ENCODE measurements around the gene DGKG.

Gene DGKG

DNA sequence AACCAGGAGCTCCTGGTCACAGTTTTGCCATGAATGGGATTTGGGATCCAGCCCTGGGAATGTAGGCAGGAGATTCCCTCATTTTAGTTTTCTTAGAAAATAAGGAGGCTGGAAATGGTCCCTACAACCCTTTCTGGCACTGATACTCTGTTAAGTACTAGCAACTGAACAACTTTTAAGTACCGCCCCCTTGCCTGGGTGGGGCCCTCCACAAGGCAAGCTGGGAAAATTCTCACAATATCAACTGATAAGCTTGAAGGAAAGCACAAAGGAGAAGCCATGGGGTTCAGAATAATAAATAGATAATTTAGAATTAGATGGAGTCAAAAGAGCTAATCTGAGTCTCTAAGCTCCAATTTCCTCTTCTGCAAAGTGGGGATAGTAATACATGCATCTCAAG, 4.2 kb upstream of the DGKG start:
- DNase-seq: no peak

DNA sequence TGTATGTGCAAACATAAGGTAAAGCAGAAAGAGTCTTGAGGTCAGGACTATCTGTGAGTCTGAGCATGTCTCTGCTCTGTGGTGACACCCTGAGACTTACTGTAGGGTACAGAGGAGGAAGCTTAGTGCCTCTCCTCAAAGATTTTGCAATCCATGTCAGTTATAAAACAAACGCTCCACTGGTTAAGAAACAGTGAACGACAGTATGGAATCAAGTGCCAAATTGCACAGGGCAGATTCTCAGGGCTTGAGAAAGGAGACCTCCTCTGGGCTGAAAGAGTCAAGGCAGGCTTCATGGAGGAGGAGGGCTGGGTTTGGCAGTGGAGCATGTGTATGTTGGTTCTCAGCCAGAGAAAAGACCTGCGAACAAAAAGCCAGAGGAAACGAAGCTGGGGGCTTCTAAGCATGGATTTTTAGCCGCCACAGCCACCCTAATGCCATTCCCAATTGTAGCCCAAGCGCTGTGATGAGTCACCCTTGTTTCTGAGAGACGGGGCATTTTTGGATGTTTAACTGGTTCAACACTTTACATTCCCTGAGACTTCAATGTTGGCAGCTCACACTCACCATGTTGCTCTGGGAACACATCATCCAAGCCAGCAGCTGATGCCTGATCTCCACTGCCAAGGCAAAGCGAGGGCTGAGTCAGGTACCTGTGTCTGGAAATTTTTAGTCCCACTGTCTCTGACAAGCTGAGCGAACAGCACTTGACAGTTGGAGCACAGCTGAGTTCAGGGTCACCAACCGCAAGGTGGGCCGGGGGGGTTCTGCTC, 3.4 kb upstream of the DGKG start:
- no peak for DNase-seq

DNA sequence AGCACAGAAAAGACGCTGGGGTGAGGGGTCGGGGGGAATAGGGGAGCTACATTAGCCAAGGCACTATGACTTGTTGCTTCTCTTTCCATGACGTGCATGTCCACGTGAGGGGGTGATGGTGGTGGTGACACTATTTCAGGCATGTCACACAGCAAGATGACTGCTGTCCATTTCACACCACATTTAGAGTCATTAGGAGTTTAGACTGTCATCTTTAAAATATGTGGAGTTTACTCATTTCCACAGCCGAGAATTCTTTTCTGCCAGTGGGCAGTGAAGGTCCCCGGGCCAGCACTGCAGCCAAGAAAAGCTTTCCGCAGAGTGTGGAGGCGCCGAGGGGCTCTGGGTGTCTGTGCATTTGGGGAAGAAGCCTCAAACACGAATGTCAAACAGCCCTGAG, 954 bp upstream of the DGKG start:
- no peak for DNase-seq

DNA sequence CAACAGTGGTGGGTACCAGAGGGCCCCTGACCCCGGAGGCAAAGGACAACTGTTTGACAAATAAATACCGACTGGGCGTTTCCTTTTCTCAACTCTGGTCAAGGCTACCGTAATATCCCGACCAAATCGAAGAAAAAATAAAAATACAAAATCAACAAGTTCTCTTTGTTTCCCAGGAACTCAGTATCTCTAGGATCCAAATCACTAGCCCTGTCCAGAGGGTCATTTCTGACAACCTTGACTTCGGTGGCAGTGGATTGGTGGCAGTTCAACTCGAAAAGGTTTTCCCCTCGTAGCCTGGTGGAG, 456 bp upstream of the DGKG start:
- DNase-seq: no peak

DNA sequence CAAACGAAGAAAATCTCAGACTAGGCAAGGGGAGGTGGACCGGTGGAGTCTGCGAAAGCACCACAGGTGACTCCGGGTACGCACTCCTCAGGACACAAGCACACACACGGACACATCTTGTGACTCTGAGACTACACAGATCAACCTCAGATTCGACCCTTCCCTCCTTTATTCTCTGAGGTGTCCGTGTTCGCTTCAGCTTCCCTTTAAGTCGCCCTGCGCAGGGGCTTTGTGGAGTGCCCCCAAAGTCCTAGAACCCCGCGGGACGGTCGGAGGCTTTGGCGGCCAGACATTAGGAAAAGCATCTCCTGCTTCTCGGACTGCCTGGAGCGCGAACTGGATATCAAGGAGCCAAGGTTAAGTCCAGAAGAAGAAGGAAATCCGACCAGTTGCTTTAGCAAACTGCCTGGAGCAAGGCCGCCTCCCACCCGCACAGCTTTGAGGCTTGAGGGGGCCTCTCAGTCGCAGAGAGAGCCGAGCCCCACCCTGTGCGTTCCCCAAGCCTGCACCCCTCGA, 730 bp downstream of the DGKG start:
- DNase-seq: no peak

DNA sequence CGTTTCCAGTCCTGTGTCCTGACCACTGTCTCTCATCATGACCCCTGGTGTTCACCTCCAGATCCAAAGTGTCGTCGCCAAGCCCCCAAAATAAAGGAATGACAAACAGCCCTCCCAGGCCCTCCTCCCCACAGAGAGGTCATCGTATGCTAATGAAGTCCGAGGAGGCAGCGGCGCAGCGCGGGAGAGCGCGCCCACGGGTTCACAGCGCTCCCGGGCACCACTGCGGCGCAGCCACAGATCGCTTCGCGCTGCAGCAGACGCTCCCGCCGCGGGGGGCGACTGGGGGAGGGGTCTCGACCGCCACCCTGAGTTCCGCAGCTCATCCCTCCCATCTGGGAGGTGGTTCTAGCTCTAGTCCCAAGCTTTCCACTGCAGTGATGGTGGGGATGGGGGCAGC, 1.3 kb downstream of the DGKG start:
- no peak for DNase-seq

DNA sequence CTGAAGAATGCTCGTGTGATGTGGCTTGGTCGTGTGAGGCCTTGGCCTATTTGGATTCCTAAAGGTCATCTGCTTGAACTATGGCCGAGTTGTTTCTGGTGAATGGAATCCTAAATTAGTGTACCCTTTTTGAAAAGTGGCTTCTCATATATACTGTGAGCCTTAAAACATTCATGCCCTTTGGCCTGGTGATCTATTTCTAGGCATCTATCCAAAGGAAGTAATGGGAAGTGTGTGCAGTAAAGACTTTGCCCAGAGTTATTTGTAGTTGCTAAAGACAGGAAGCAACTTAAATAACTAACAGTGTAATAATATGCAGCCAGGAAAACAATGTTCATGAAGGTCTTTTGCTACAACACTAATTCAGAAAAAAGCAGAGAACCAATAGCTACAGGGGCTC, 3.0 kb downstream of the DGKG start:
- no peak for DNase-seq

DNA sequence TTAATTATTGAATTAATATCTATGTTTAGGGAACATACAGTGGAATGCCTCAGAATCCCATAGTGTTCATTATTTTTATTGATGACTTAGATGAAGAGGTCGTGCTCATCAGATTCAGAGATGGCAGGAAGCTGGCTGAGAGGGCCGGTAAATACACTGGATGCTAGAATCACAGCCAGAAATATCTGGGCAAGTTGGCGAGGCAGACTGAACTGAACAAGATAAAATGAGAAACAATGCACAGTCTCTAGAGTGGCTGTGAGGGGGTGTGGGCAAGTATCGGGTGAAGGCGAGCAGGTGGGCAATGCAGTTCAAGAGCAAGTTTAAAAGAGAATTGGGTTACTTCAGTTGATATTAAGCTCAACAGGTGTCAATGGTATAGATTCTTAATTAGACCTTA, 5.9 kb downstream of the DGKG start:
- DNase-seq: no peak

DNA sequence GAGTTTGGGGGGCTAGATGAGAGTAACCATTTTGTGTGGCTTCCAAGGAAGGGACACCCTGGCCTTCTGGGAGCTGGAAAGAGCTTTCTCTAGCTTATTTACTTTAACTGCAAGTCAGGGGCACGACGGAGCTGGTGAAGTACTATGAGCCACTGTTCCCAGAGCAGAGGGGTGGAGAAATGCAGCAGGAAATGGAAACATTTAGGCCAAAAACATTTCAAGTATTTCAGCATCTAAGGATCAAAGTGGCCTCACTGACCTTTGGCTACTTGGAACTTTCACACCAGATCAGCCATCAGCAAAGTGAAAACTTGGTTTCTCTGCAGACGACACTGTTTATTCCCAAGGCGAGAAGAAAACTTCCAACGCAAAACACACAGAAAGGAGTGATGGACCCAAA, 7.9 kb downstream of the DGKG start:
- DNase-seq: no peak

DNA sequence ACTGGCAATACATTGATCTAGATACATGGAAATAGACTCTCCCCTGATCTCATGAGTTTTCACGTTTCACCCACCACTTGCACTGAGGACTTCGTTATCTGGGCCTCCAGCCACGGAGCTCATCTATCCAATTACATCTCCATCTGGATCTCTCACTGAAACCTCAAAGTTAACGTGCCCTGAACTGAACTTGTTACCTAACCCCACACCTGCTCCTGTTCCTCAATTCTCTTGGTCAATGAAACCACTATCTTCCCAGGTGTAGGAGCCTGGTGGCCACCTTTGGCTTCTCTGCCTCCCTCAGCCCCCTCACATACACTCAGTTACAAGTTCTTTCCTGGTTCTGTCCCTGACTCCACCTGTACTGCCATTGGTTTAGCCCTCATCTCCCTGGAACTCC, 9.7 kb downstream of the DGKG start:
- no peak for DNase-seq

DNA sequence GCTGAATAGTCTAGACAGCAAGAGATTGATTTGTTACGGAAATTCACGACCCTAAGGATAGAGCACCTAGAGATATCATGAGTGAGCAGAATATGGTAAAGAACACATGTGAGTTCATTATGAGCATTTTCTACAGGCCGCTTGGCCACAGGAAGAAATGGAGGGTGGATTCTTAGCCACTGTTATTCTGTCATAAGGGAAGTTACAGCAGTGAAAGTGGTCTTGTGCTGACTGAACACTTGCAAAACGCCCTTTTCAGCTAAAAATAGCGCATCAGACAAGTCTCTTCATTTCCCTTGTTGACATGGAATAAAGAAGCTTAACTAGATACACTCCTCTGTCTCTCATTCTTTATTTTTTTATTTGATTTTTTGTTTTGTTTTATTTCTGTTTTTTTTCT, 19.8 kb downstream of the DGKG start:
- no peak for DNase-seq

DNA sequence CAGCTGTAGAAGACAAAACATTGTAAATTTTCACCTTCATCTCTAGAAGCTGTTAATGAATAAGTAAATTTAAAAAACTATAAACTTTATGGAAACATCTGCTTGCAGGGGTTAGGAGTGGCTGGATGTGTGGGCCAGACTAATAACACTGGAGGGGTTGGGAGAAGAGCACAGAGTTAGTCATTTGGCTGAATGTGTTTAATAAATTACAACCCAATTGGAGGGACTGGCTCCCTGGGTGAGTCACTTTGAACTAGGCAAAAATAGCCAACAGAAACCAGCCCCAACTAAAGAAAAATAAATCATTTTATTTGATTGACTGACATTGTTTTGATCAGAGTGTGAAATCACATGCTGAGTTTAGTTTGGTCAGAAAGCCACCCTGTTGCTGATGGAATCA, 21.8 kb downstream of the DGKG start:
- DNase-seq: no peak

DNA sequence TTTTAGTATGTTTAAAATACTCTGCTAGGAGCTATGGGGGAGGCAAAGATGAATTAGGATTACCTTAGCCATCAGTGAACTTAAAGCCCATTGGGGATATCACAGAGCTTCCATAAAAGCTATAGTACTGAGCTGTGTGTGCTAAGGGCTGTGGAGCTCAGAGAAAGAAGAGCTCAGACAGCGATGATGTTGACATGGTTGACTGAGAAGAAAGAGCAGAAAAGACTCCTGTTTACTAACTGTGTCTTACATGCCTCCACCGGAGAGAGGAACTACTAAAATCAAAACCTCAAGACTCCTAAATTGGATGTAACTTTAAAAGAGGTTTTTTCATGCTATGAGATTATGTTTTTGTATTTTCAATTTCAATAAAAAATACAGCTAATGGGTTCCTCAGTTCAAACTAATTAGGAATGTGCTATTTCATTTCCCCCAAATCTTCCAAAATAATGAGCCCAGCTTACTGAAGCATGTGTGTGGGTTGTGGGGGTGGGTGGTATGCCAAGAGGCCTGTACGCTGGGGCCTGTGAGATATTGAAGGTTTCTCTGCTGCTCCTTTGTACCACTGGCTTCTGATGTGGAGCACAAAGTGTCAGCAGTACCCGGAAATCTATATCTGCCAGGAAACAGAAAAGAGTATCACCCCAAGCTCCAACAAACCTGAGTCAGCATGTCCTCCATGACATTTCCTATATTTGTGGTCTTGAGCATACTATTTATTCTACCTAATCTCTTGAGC, 22.7 kb downstream of the DGKG start:
- no peak for DNase-seq

DNA sequence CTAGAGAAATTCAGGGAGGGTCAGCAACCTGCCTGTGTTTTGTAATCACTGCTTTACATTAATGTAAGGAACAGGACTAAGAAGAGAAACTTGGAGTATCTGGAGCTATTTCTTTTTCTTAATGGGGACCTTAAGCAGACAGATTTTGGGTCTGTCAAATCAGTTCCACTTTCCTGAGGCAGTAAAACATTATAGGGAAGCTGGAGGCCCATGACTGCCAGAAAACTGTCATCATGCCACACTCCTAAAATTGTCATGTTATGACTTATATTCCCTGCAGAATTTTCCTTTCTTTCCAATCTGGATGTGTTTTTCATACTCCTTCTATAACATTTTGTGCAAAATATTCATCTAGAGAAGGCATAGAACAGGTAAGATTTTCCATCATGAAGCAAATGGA, 28.8 kb downstream of the DGKG start:
- no peak for DNase-seq

DNA sequence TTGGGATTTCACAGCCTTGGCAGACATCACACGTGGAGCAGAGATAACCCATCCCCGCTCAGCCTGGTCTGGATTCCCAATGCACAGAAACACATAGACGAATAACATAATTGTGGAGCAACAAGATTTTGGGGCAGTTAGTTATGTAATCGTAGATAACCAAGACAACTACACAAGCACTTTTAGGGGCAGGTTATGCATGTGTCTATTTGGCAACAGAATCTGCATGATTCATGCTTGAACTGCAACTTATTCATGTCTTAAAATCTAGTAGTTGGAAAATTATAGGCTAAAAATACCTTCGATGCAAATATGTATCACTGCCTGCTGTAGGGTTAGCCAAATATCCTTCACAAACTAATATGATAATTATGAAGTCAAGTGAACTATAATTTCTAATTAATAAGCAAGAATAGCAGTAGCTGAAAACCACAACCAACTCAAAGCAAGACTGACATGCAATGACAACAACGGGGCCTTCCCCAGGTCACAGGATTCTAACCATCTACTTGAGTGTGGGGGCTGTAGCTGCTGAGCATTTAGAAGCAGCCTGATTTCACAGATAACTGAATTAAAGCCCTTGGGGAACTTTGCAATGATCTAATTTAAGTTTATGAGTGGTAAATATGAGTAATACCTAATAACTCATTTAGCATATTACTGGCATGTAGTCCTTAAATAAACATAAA, 31.1 kb downstream of the DGKG start:
- no peak for DNase-seq

DNA sequence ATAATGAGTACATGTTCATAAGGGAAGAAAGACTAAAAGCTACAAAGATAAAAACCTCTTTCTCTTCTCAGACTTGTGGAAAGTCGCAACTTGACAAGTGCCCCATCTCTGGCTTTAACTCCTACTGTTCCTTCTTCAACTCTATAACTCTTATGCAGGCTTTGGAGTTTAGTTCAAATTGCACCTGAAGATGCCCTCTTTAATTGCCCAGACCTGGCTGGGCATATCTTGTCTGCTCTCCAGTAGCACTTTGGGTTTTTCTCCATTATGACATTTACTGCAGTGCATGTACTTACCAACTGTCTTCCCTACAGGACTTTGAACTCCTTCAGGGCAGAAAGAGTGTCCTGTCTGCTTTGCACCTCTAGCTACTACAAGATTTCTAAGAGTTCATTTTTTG, 32.4 kb downstream of the DGKG start:
- no peak for DNase-seq

DNA sequence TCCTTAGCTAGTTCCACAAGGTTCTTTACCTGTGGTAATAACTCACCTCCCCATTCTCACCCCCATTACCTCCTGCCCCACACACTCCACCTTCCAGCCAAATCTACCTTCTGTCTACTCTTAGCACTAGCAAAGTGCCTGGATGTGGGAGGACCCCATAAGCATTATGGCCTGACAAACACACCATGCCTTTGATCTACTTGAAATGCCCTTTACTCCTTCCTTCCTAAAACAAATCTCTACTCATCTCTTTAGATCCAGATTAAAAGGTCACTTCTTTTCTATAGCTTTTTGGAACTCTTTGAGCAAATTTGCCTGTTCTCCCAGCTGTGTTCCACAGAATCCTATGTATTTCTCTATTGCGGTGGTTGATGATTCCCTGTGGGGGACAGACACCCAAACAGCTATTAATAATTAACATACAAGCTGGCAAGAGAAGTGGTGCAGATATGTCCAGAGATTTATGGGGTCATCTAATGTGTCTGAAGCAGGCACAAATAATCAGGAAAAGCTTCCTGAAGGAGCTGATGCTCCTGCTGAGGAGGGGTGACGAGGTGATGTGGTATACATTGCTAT, 34.0 kb downstream of the DGKG start:
- no peak for DNase-seq

DNA sequence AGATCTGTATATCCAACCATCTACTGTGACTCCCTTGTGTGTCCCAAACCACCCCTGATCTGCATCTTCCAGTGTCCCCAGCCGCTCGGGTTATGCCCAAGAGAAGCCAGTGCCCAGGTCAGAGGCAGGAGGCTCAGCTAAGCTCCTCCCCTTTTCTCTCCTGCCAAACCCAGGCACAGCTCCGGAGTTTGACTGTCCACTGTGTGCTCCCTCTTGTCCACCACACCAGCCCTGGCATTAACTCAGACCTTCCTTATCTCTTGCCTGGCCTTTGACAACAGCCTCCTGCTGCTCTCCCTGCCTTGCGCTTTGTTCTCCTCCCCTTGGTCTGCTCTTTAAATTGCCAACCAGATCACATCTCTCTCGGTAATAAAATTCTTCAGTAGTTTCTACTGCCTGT, 39.3 kb downstream of the DGKG start:
- DNase-seq: no peak

DNA sequence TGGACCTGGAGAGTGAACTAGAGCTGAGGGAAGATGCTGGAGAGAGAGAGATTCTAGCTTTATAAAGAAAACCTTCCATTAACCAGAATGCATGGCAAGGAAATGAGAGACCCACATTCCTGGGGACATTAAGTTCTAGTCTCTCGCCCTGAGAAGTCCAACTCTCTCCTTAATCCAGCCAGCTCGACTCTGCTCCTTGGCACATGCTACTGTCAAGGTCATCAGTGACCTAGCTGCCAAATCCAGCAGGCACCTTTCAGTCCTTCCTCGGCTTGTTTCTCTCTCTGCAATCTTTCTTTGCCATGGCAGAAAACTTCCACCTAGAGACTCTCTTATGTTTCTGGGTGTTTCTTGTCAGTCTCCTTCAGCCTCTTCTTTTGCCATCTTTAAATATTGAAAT, 40.3 kb downstream of the DGKG start:
- DNase-seq: no peak

DNA sequence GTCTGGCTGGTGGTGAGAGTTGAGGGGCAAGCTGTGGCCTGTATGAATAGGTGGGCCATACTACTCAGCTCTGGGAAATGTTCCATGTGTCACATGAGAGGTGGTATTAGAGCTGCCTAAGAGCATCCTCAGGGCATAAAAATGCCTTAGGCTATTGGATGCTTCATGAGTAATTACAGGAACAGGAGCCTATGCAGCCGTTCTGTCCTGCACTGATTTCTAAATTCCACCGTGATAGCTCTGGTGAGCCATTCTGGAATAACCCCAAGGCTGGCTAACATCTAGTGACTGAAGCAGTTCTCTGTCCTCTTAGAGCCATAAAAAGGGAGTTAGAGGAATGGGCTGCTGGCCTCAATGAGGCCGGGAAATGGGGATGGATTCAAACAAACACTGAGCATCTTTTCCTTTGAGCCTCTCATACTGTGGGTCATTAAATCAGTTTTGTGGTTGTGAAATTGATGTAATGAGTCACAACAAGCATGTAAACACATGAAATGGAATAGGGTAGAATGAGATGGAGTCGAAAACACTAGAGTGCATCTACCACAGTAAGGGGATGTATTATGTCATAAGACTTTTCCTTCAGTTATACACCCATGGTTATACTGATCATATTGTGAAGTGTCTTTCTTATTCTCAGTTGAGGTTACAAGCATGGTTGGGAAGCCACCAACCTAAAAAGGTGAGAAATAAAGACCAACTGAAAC, 41.0 kb downstream of the DGKG start:
- DNase-seq: no peak

DNA sequence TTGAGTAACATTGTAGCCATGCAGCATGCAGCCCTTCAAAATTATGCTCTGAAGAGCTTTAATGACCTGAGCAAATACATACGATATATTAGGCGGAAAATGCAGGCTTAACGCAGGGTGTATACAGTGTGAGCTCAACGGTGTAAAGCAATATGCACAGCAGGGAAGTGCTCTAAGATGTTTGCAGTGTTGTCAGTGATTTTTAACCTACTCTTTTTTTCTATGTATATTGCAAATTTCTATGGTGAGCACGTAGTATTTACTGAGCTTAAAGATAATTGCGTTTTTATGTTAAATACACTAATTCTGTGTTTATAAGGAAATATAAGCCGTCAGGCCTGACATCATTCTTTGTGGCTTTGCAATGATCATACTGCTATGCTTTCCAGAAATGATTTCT, 42.1 kb downstream of the DGKG start:
- DNase-seq: no peak

DNA sequence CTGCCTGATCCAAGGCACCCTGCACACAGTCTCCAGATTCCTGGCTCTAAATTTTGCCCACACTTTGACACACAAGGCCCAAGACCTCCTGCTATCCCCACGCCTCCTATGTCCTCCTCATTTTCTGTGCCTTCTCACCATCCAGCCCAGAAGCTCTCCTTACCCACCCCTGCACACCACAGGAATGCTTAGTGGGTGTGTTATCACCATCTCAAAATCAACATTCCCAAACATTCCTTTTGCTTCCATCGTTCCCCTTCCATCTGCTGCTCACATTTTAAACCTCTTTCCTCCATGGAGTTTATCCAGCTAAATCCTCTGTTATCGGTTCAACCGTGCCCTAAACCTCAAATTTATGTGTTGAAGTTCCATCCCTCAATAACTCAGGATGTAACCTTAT, 43.9 kb downstream of the DGKG start:
- DNase-seq: no peak

DNA sequence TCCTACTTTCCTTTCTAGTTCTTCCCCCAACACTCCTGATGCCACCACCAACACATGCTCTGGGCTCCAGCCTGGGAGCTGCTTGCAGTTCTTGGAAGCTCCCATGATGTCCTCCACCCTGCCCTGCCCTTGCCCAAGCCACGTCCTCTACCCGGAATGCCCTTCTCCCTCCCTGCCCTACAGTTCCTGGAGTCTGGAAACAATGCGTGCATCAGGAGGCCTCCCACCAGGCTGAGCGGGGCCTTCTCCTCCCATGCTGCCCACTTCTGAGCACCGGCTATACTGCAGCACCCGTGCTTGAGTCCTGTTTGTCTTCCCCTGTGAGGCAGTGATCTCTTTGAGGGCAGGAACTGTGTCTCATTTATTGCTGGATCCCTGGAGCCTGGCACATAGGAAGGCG, 44.6 kb downstream of the DGKG start:
- no peak for DNase-seq

Measured in DMS153 (cell line).